ENCODE data around the gene STX1A.

GRCh38 chr7:73683788-73684693 lies 35.4 kb downstream of the STX1A start:
- no peak for TF ChIP-seq PATZ1 (CRISPR knock-in tag; IDR thresholded peaks at IDR 0.05; ENCODE audit: borderline replicate concordance)
- no peak for TF ChIP-seq ARNTL (CRISPR knock-in tag; IDR thresholded peaks at IDR 0.05; ENCODE audit: borderline replicate concordance, low read depth)
- no peak for TF ChIP-seq SNAI2 (CRISPR knock-in tag; IDR thresholded peaks at IDR 0.05)
- TF ChIP-seq ZFP3 (CRISPR knock-in tag; IDR thresholded peaks at IDR 0.05) = no peak

Data from SK-N-SH treated with all-trans-retinoic acid at 6 μM for 48 hours (cell line).